ENCODE measurements around the gene RNGTT.

GRCh38 chr6:88586371-88587149, 376.9 kb downstream of the RNGTT start:
- TF ChIP-seq TAF1 (IDR thresholded peaks at IDR 0.05; ENCODE audit: borderline replicate concordance, low read depth, low read length), result no peak
- no peak for TF ChIP-seq POLR2A (IDR thresholded peaks at IDR 0.05; ENCODE audit: low read depth, low read length)
- no peak for TF ChIP-seq POLR2AphosphoS5 (IDR thresholded peaks at IDR 0.05; ENCODE audit: low read depth, low read length)
